ENCODE results near the gene TREH.

Gene TREH

GRCh38 chr11:118663381-118663780 is 16.1 kb downstream of the TREH start:
- DNase-seq, result no peak

GRCh38 chr11:118662401-118663271 is 16.8 kb downstream of the TREH start:
- no peak for DNase-seq

- DNase-seq, result no peak
These were observed 17.8 kb downstream of the TREH start for GRCh38 chr11:118661425-118662301.

- peak; percentile 15 for DNase-seq
These were observed 18.6 kb downstream of the TREH start for GRCh38 chr11:118660681-118661424.

GRCh38 chr11:118659953-118660680 is 19.3 kb downstream of the TREH start:
- no peak for DNase-seq

- DNase-seq, result peak; percentile 84
These were observed 20.0 kb downstream of the TREH start for GRCh38 chr11:118659314-118659952.

GRCh38 chr11:118658429-118659313 is 20.8 kb downstream of the TREH start:
- DNase-seq, result no peak

- no peak for DNase-seq
These were observed 21.6 kb downstream of the TREH start for GRCh38 chr11:118657709-118658428.

GRCh38 chr11:118657238-118657637 is 22.2 kb downstream of the TREH start:
- DNase-seq, result no peak

- DNase-seq, result no peak
These were observed 22.8 kb downstream of the TREH start for GRCh38 chr11:118656563-118657165.

GRCh38 chr11:118655486-118656190 is 23.8 kb downstream of the TREH start:
- DNase-seq, result no peak

- DNase-seq, result no peak
These were observed 25.6 kb downstream of the TREH start for GRCh38 chr11:118653684-118654390.

GRCh38 chr11:118652681-118653181 is 26.7 kb downstream of the TREH start:
- no peak for DNase-seq

GRCh38 chr11:118651820-118652219 is 27.6 kb downstream of the TREH start:
- no peak for DNase-seq

- DNase-seq, result no peak
These were observed 29.1 kb downstream of the TREH start for GRCh38 chr11:118650366-118650765.

GRCh38 chr11:118649941-118650340 is 29.5 kb downstream of the TREH start:
- DNase-seq, result no peak

- DNase-seq, result no peak
These were observed 31.2 kb downstream of the TREH start for GRCh38 chr11:118648291-118648690.

GRCh38 chr11:118646393-118646792 is 33.1 kb downstream of the TREH start:
- DNase-seq, result no peak

All from DMS79 treated with DMSO at 0.1 percent for 48 hours (cell line).